Testis (tissue), 2 donors: ENCODE measurements around the gene EIF4B.

Source experiments
- CTCF ChIP-seq, 3 experiments: fragments of 450-650 bp in 2 of 3; fragments of 200-600 bp in 1 of 3; sonication (generic) in 1 of 3; IDR thresholded peaks; one replicate each; pipeline ENCODE4 v1.5.1; 2016 to 2019; ENCODE audit warnings: antibody characterized with exemption in 3 of 3, mild to moderate bottlenecking in 2 of 3, moderate library complexity in 1 of 3
- POLR2A ChIP-seq: fragments of 450-650 bp; IDR thresholded peaks from one replicate; pipeline ENCODE4 v1.6.1; 2017; ENCODE audit warnings: antibody characterized with exemption, mild to moderate bottlenecking, moderate library complexity

- no peak for TF ChIP-seq CTCF (IDR thresholded peaks at IDR 0.05)
- no peak for TF ChIP-seq POLR2A
These were observed 22.1 kb upstream of the EIF4B start for GRCh38 chr12:52984136-52984535.
